Activated CD4-positive, alpha-beta T cell treated with anti-CD3 and anti-CD28 coated beads for 1 hour (primary cell): ENCODE results near the gene TRIM72.
"Not testable (repeated sequence)": the region's sequence is repeated elsewhere in the genome, so short reads cannot be mapped to it uniquely, and the experiment has no call there.

ENCODE experiments used
- DNase-seq: peaks from one replicate; pipeline ENCODE4 v3.0.0-alpha.2; 2020

Gene TRIM72

GRCh38 chr16:31215287-31216162 is 1.6 kb downstream of the TRIM72 start:
- no peak for DNase-seq

GRCh38 chr16:31216422-31217135 is 2.7 kb downstream of the TRIM72 start, which contains the start of gene PYDC1:
PYDC1 (minus strand) TSS chr16:31217135; CDS start chr16:31217028, 107 bp downstream.
- no peak for DNase-seq

- DNase-seq, result no peak
These were observed 3.2 kb downstream of the TRIM72 start for GRCh38 chr16:31217136-31217530.

GRCh38 chr16:31219154-31219741 is 5.3 kb downstream of the TRIM72 start:
- no peak for DNase-seq

GRCh38 chr16:31221357-31222160 is 7.6 kb downstream of the TRIM72 start:
- no peak for DNase-seq

- no peak for DNase-seq
These were observed 9.1 kb downstream of the TRIM72 start for GRCh38 chr16:31223044-31223443.

GRCh38 chr16:31224092-31224955 is 10.4 kb downstream of the TRIM72 start:
- DNase-seq, result no peak

GRCh38 chr16:31225193-31225592 is 11.3 kb downstream of the TRIM72 start:
- no peak for DNase-seq

- no peak for DNase-seq
These were observed 14.3 kb downstream of the TRIM72 start for GRCh38 chr16:31228206-31228605.

- DNase-seq, result no peak
These were observed 15.6 kb downstream of the TRIM72 start for GRCh38 chr16:31229501-31229900.

GRCh38 chr16:31238041-31238440 is 24.1 kb downstream of the TRIM72 start:
- DNase-seq, result no peak

GRCh38 chr16:31242206-31242605 is 28.3 kb downstream of the TRIM72 start:
- no peak for DNase-seq

- no peak for DNase-seq
These were observed 30.1 kb downstream of the TRIM72 start for GRCh38 chr16:31243734-31244670.

GRCh38 chr16:31245598-31245997 is 31.7 kb downstream of the TRIM72 start:
- DNase-seq, result not testable (repeated sequence)

- no peak for DNase-seq
These were observed 32.4 kb downstream of the TRIM72 start for GRCh38 chr16:31246296-31246695.

- no peak for DNase-seq
These were observed 34.4 kb downstream of the TRIM72 start for GRCh38 chr16:31248344-31248743.

- no peak for DNase-seq
These were observed 37.0 kb downstream of the TRIM72 start for GRCh38 chr16:31250782-31251384.

GRCh38 chr16:31251435-31251834 is 37.5 kb downstream of the TRIM72 start:
- DNase-seq, result no peak

GRCh38 chr16:31253642-31254045 is 39.7 kb downstream of the TRIM72 start:
- DNase-seq, result no peak

- DNase-seq, result no peak
These were observed 42.5 kb downstream of the TRIM72 start for GRCh38 chr16:31256466-31256865.
